ENCODE data around the gene LRRC46.

The LRRC46 gene

DNA sequence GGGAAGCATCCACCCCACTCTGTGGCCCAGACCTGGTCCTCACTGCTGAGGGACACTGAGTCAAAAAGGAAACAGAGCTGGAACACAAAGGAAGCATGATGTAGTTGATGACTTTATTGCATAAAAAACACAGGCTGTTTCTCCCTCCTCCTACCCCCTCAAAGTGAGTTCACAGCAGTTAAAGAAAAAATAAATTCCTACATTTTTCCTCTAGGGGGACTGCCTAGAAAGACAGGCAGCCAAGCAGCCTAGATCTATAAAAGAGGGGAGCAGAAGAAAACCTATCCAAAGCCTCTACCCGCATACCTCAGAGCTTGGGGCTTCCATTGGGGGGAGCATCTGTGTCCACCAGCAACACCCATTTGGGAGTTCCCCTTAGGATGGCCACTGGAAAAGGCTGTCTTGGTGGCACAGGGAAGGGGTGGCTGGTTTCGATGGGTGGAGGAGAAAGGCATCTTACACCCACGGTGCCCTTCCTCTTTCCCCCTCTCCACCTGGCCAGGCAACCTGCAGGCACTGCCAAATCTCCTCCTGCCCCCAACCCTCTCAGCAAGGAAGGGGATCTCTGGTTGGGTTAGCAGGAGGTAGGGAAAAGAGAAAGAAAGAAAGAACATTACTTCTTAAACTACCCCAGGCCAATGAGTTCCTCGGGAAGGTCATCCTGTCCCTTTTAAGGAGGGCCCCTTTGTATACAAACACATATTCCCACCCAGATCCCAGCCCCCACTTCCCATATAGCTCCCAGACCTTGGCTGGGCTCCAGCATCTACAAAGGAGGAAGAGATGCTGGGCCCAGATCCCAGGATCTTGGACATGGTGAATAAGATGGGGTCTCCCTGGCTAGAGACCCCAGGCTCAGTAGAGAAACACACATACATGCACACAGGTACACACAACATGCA lies 13.6 kb downstream of the LRRC46 start:
- H3K9me3 ChIP-seq (ENCODE audit: control extremely low read depth in 1 of 5, control insufficient read depth in 4 of 5, insufficient read depth in 2 of 5, low read depth in 1 of 5, low read length in 4 of 5), result no peaks in the 10 kb centered on the region
- no peak overlapping the region for H3K4me3 ChIP-seq (ENCODE audit: control insufficient read depth in 1 of 7, extremely low read depth in 1 of 7, insufficient read depth in 4 of 7, low read depth in 2 of 7, low read length in 6 of 7)
- H3K27me3 ChIP-seq (replicated peaks in 2 of 5; ENCODE audit: control insufficient read depth in 4 of 5, insufficient read depth in 5 of 5, low read length in 4 of 5), result peaks cover 5 to 57% (median 28%) of the 10 kb centered on the region in 5 experiments
- H3K36me3 ChIP-seq (ENCODE audit: control insufficient read depth in 4 of 4, insufficient read depth in 4 of 4, low read length in 3 of 4), result no peaks in the 10 kb centered on the region
- CTCF ChIA-PET, result interaction anchor here (0.6 to 22.9 kb wide), 12 partner anchors 10 to 174 kb away, joined by 3 to 575 read pairs (median 4); partner anchors contain the start of genes OSBPL7 and SP2
- H3K4me1 ChIP-seq (ENCODE audit: control extremely low read depth in 1 of 4, control insufficient read depth in 4 of 4, insufficient read depth in 4 of 4, low read length in 3 of 4), result peaks cover 0 to 29% (median 27%) of the 10 kb centered on the region in 4 experiments
- no CpG with 5 or more reads among the region's 4 CpGs for WGBS (ENCODE audit: insufficient coverage)
- DNase-seq, result peak in 2 of 3 donors; percentile 49 to 59
- no peak overlapping the region for H3K27ac ChIP-seq (ENCODE audit: insufficient read depth in 1 of 2, low read depth in 1 of 2, low read length in 2 of 2, poor library complexity in 1 of 2, severe bottlenecking in 2 of 2)
- POLR2A ChIA-PET, result interaction anchor here (0.6 kb wide), 1 partner anchor 45 kb away, joined by 3 read pairs; no protein-coding TSS in a partner anchor

GRCh38 chr17:47845716-47846075 lies 14.2 kb downstream of the LRRC46 start:
- ChIA-PET POLR2A (interaction anchor here (0.6 kb wide), 1 partner anchor 44 kb away, joined by 3 read pairs; no protein-coding TSS in a partner anchor), CTCF (interaction anchor here (0.6 to 22.9 kb wide), 12 partner anchors 10 to 173 kb away, joined by 3 to 575 read pairs (median 4); partner anchors contain the start of genes OSBPL7 and SP2)
- no peaks in the 10 kb centered on the region for H3K36me3 ChIP-seq (ENCODE audit: control insufficient read depth in 4 of 4, insufficient read depth in 4 of 4, low read length in 3 of 4)
- H3K9me3 ChIP-seq (ENCODE audit: control extremely low read depth in 1 of 5, control insufficient read depth in 4 of 5, insufficient read depth in 2 of 5, low read depth in 1 of 5, low read length in 4 of 5), result no peaks in the 10 kb centered on the region
- no peak overlapping the region for H3K4me3 ChIP-seq (ENCODE audit: control insufficient read depth in 1 of 7, extremely low read depth in 1 of 7, insufficient read depth in 4 of 7, low read depth in 2 of 7, low read length in 6 of 7)
- H3K27me3 ChIP-seq (replicated peaks in 2 of 5; ENCODE audit: control insufficient read depth in 4 of 5, insufficient read depth in 5 of 5, low read length in 4 of 5), result peaks cover 5 to 63% (median 32%) of the 10 kb centered on the region in 5 experiments
- H3K4me1 ChIP-seq (ENCODE audit: control extremely low read depth in 1 of 4, control insufficient read depth in 4 of 4, insufficient read depth in 4 of 4, low read length in 3 of 4), result peaks cover 0 to 26% (median 24%) of the 10 kb centered on the region in 4 experiments
- no CpG with 5 or more reads among the region's 3 CpGs for WGBS (ENCODE audit: insufficient coverage)
- H3K27ac ChIP-seq (ENCODE audit: insufficient read depth in 1 of 2, low read depth in 1 of 2, low read length in 2 of 2, poor library complexity in 1 of 2, severe bottlenecking in 2 of 2), result no peak overlapping the region
- no peak for DNase-seq

- Histone ChIP-seq H3K27me3 (replicated peaks in 2 of 5; ENCODE audit: control insufficient read depth in 4 of 5, insufficient read depth in 5 of 5, low read length in 4 of 5) (peaks cover 5 to 73% (median 34%) of the 10 kb centered on the region in 5 experiments), H3K4me1 (ENCODE audit: control extremely low read depth in 1 of 4, control insufficient read depth in 4 of 4, insufficient read depth in 4 of 4, low read length in 3 of 4) (peaks cover 0 to 26% (median 25%) of the 10 kb centered on the region in 4 experiments), H3K9me3 (ENCODE audit: control extremely low read depth in 1 of 5, control insufficient read depth in 4 of 5, insufficient read depth in 2 of 5, low read depth in 1 of 5, low read length in 4 of 5) (no peaks in the 10 kb centered on the region), H3K27ac (ENCODE audit: insufficient read depth in 1 of 2, low read depth in 1 of 2, low read length in 2 of 2, poor library complexity in 1 of 2, severe bottlenecking in 2 of 2) (no peak overlapping the region), H3K4me3 (ENCODE audit: control insufficient read depth in 1 of 7, extremely low read depth in 1 of 7, insufficient read depth in 4 of 7, low read depth in 2 of 7, low read length in 6 of 7) (peak overlapping the region in 2 of 7 experiments; percentile 16 to 28), H3K36me3 (ENCODE audit: control insufficient read depth in 4 of 4, insufficient read depth in 4 of 4, low read length in 3 of 4) (no peaks in the 10 kb centered on the region)
- 16% methylated on average over 26 of the region's 31 CpGs for WGBS (ENCODE audit: insufficient coverage)
- DNase-seq, result no peak
- ChIA-PET POLR2A (interaction anchor here (0.6 to 1.5 kb wide), 3 partner anchors 43 to 121 kb away, joined by 3 to 6 read pairs (median 3); no protein-coding TSS in a partner anchor), CTCF (interaction anchor here (0.8 to 22.9 kb wide), 13 partner anchors 9 to 171 kb away, joined by 3 to 575 read pairs (median 4); partner anchors contain the start of genes OSBPL7 and SP2)
These were observed 15.4 kb downstream of the LRRC46 start for GRCh38 chr17:47846716-47847340.

DNA sequence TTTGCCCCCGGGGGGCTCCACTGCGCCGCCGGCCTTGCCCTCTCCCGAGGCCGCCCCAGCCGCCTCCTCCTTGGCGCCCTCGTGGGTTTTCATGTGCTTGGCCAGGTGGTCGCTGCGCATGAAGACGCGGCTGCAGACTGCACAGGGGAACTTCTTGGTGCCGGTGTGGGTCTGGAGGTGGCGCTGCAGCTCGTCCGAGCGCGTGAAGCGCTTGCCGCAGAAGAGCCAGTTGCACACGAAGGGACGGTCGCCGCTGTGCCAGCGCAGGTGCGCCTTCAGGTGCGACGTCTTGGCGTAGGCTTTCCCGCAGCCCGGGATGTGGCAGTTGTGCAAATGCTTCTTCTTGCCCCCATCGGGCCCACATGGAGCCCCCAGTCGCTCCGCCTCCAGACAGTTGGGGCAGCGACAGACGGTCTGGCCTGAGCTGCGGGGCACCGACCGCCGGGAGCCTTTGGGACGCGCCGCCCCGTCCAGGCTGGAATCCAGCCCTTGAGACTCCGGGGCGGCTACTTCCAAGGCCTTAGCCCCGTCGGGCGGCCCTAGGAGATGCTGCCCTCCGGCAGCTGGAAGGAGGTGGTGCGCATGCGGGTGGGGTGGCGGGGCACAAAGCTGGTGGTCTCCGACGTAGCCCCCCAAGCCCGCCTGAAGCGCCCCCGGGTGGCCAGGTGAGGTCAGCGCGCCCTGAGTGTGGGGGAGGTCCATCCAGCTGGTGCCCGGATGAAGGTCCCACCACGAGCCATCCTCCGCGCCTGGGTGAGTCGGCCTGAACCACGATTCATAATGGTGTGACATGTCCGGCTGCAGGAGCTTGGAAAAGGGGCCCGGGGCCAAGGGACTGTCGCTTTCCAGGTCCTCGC lies 16.1 kb downstream of the LRRC46 start:
- peaks cover 0 to 33% (median 31%) of the 10 kb centered on the region in 4 experiments for H3K4me1 ChIP-seq (ENCODE audit: control extremely low read depth in 1 of 4, control insufficient read depth in 4 of 4, insufficient read depth in 4 of 4, low read length in 3 of 4)
- peak overlapping the region in 2 of 7 experiments; percentile 16 to 28 for H3K4me3 ChIP-seq (ENCODE audit: control insufficient read depth in 1 of 7, extremely low read depth in 1 of 7, insufficient read depth in 4 of 7, low read depth in 2 of 7, low read length in 6 of 7)
- DNase-seq, result peak; percentile 39 to 65 (median 62)
- H3K27ac ChIP-seq (ENCODE audit: insufficient read depth in 1 of 2, low read depth in 1 of 2, low read length in 2 of 2, poor library complexity in 1 of 2, severe bottlenecking in 2 of 2), result no peak overlapping the region
- POLR2A ChIA-PET, result interaction anchor here (0.6 to 1.5 kb wide), 2 partner anchors 42 to 121 kb away, joined by 3 to 6 read pairs; no protein-coding TSS in a partner anchor
- CTCF ChIA-PET, result interaction anchor here (0.8 to 22.9 kb wide), 14 partner anchors 8 to 171 kb away, joined by 3 to 575 read pairs (median 4); partner anchors contain the start of genes LRRC46, MRPL10, OSBPL7 and SP2
- H3K27me3 ChIP-seq (replicated peaks in 2 of 5; ENCODE audit: control insufficient read depth in 4 of 5, insufficient read depth in 5 of 5, low read length in 4 of 5), result peaks cover 11 to 80% (median 42%) of the 10 kb centered on the region in 5 experiments
- no peaks in the 10 kb centered on the region for H3K9me3 ChIP-seq (ENCODE audit: control extremely low read depth in 1 of 5, control insufficient read depth in 4 of 5, insufficient read depth in 2 of 5, low read depth in 1 of 5, low read length in 4 of 5)
- H3K36me3 ChIP-seq (ENCODE audit: control insufficient read depth in 4 of 4, insufficient read depth in 4 of 4, low read length in 3 of 4), result no peaks in the 10 kb centered on the region
- 23% methylated on average over 66 of the region's 71 CpGs for WGBS (ENCODE audit: insufficient coverage)

- ChIA-PET POLR2A (no interaction called here), CTCF (interaction anchor here (1.0 to 22.9 kb wide), 13 partner anchors 9 to 170 kb away, joined by 3 to 575 read pairs (median 4); partner anchors contain the start of genes LRRC46, MRPL10, OSBPL7 and SP2)
- H3K4me3 ChIP-seq (ENCODE audit: control insufficient read depth in 1 of 7, extremely low read depth in 1 of 7, insufficient read depth in 4 of 7, low read depth in 2 of 7, low read length in 6 of 7), result no peak overlapping the region
- no peak for DNase-seq
- peaks cover 12 to 86% (median 48%) of the 10 kb centered on the region in 5 experiments for H3K27me3 ChIP-seq (replicated peaks in 2 of 5; ENCODE audit: control insufficient read depth in 4 of 5, insufficient read depth in 5 of 5, low read length in 4 of 5)
- 48% methylated on average over 15 of the region's 23 CpGs for WGBS (ENCODE audit: insufficient coverage)
- no peaks in the 10 kb centered on the region for H3K36me3 ChIP-seq (ENCODE audit: control insufficient read depth in 4 of 4, insufficient read depth in 4 of 4, low read length in 3 of 4)
- no peak overlapping the region for H3K27ac ChIP-seq (ENCODE audit: insufficient read depth in 1 of 2, low read depth in 1 of 2, low read length in 2 of 2, poor library complexity in 1 of 2, severe bottlenecking in 2 of 2)
- peaks cover 0 to 35% (median 31%) of the 10 kb centered on the region in 4 experiments for H3K4me1 ChIP-seq (ENCODE audit: control extremely low read depth in 1 of 4, control insufficient read depth in 4 of 4, insufficient read depth in 4 of 4, low read length in 3 of 4)
- H3K9me3 ChIP-seq (ENCODE audit: control extremely low read depth in 1 of 5, control insufficient read depth in 4 of 5, insufficient read depth in 2 of 5, low read depth in 1 of 5, low read length in 4 of 5), result no peaks in the 10 kb centered on the region
These were observed 16.7 kb downstream of the LRRC46 start for GRCh38 chr17:47848198-47848513.

- CTCF ChIA-PET, result interaction anchor here (1.0 to 22.9 kb wide), 9 partner anchors 9 to 126 kb away, joined by 3 to 575 read pairs (median 8); partner anchors contain the start of genes SCRN2 and SP2
- peaks cover 12 to 98% (median 54%) of the 10 kb centered on the region in 5 experiments for H3K27me3 ChIP-seq (replicated peaks in 2 of 5; ENCODE audit: control insufficient read depth in 4 of 5, insufficient read depth in 5 of 5, low read length in 4 of 5)
- H3K9me3 ChIP-seq (ENCODE audit: control extremely low read depth in 1 of 5, control insufficient read depth in 4 of 5, insufficient read depth in 2 of 5, low read depth in 1 of 5, low read length in 4 of 5), result no peaks in the 10 kb centered on the region
- no peak overlapping the region for H3K27ac ChIP-seq (ENCODE audit: insufficient read depth in 1 of 2, low read depth in 1 of 2, low read length in 2 of 2, poor library complexity in 1 of 2, severe bottlenecking in 2 of 2)
- peaks cover 0 to 35% (median 29%) of the 10 kb centered on the region in 4 experiments for H3K4me1 ChIP-seq (ENCODE audit: control extremely low read depth in 1 of 4, control insufficient read depth in 4 of 4, insufficient read depth in 4 of 4, low read length in 3 of 4)
- DNase-seq, result no peak
- 64% methylated on average over 9 of the region's 9 CpGs for WGBS (ENCODE audit: insufficient coverage)
- peak overlapping the region in 1 of 7 experiments; percentile 11 for H3K4me3 ChIP-seq (ENCODE audit: control insufficient read depth in 1 of 7, extremely low read depth in 1 of 7, insufficient read depth in 4 of 7, low read depth in 2 of 7, low read length in 6 of 7)
- H3K36me3 ChIP-seq (ENCODE audit: control insufficient read depth in 4 of 4, insufficient read depth in 4 of 4, low read length in 3 of 4), result no peaks in the 10 kb centered on the region
- POLR2A ChIA-PET, result no interaction called here
These were observed 18.9 kb downstream of the LRRC46 start for GRCh38 chr17:47850373-47850691.
